ENCODE results near the gene GINS1.
A peak's percentile ranks its signal among the peaks of the same experiment; 100 is the strongest.

Gene GINS1

GRCh38 chr20:25407311-25408169 is at the start of gene GINS1:
Gene GINS1, plus strand, starts transcription at chr20:25407673. Its CDS starts 148 bp downstream, at chr20:25407821.
- FAIRE-seq: no peak

GRCh38 chr20:25360631-25361286 is 46.7 kb upstream of the GINS1 start:
- DNase-seq (ENCODE audit: low spot score): peak; percentile 57
- FAIRE-seq: no peak

More at GRCh38 chr20:25407311-25408169, at the start of gene GINS1:
- DNase-seq (ENCODE audit: low spot score): peak; percentile 74

- FAIRE-seq (no peak), DNase-seq (ENCODE audit: low spot score) (peak; percentile 61)
Observed at GRCh38 chr20:25361287-25361683, 46.2 kb upstream of the GINS1 start.

GRCh38 chr20:25364180-25364788 is 43.2 kb upstream of the GINS1 start:
- no peak for FAIRE-seq
- no peak for DNase-seq (ENCODE audit: low spot score)

GRCh38 chr20:25364879-25365699 is 42.4 kb upstream of the GINS1 start:
- FAIRE-seq: no peak
- DNase-seq (ENCODE audit: low spot score): no peak

- FAIRE-seq: no peak
- no peak for DNase-seq (ENCODE audit: low spot score)
Observed at GRCh38 chr20:25368526-25368925, 38.9 kb upstream of the GINS1 start.

- FAIRE-seq: no peak
- no peak for DNase-seq (ENCODE audit: low spot score)
Observed at GRCh38 chr20:25368976-25369375, 38.5 kb upstream of the GINS1 start.

GRCh38 chr20:25369529-25369928 is 37.9 kb upstream of the GINS1 start:
- DNase-seq (ENCODE audit: low spot score): no peak
- FAIRE-seq: no peak

GRCh38 chr20:25369971-25370370 is 37.5 kb upstream of the GINS1 start:
- no peak for FAIRE-seq
- DNase-seq (ENCODE audit: low spot score): no peak

GRCh38 chr20:25372584-25373336 is 34.7 kb upstream of the GINS1 start:
- peak; percentile 89 for DNase-seq (ENCODE audit: low spot score)
- FAIRE-seq: peak; percentile 85

GRCh38 chr20:25374842-25375241 is 32.6 kb upstream of the GINS1 start:
- DNase-seq (ENCODE audit: low spot score): no peak
- FAIRE-seq: no peak

GRCh38 chr20:25376236-25376635 is 31.2 kb upstream of the GINS1 start:
- DNase-seq (ENCODE audit: low spot score): no peak
- FAIRE-seq: no peak

- FAIRE-seq: no peak
- no peak for DNase-seq (ENCODE audit: low spot score)
Observed at GRCh38 chr20:25376886-25377285, 30.6 kb upstream of the GINS1 start.

- no peak for FAIRE-seq
- no peak for DNase-seq (ENCODE audit: low spot score)
Observed at GRCh38 chr20:25378189-25378883, 29.1 kb upstream of the GINS1 start.

GRCh38 chr20:25378884-25379733 is 28.4 kb upstream of the GINS1 start:
- DNase-seq (ENCODE audit: low spot score): no peak
- no peak for FAIRE-seq

GRCh38 chr20:25380945-25381614 is 26.4 kb upstream of the GINS1 start:
- no peak for FAIRE-seq
- DNase-seq (ENCODE audit: low spot score): no peak

GRCh38 chr20:25382704-25383370 is 24.6 kb upstream of the GINS1 start:
- DNase-seq (ENCODE audit: low spot score): no peak

GRCh38 chr20:25389401-25389857 is 18.0 kb upstream of the GINS1 start:
- DNase-seq (ENCODE audit: low spot score) (no peak), FAIRE-seq (no peak)

More at GRCh38 chr20:25382704-25383370, 24.6 kb upstream of the GINS1 start:
- FAIRE-seq: no peak

All from RCC 7860 (cell line).